IPS DF 4.7 (cell line): ENCODE measurements around the gene FANCI.

Experiments
- DNase-seq: peaks from one replicate; pipeline ENCODE4 v3.0.0-alpha.2; 2013; ENCODE audit warnings: low spot score; ENCODE audit errors: extremely low read depth

FANCI gene

DNA sequence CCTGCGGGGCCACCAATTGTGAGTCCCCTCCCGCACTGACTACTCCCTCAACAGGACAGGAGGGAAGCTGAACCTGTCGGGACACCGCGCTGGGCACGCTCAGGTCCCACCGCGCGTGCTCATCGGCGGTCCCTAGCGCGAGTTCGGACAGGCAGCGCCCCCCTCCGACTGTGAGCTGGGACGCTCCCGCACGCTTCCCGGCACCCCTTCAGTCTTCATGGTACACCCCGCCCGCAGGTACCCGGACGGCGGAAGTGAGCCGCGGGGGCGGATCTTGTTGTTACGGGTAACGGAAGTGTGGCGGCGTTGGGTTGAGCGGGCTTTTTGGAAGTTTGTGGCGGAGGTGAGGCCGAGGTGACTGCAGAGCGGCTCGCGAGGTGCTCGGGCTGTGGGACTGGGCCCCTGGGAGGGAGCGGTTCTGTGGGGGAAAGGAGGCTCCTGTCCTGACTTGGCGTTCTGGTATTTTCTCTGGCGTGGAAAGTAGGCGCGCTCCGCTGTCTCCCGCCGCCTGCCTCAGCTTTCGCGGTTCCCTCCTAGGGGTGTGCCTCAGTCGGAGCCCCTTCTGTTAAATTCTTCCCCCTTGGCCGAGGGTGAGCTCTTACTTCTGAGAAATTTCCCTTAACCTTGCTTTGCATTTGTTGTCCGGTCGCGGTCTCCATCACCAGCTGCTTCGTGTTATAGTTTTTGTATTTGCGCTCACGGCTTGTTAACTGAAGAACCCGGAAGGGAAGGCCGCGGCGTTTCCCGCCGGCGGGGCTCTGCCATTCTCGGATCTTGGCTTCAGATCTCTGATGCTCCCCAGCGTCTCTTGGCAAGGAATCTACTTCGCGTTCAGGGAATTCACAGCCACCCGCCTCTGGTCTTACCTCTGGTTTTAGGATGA, at the start of gene FANCI:
Gene FANCI, plus strand, starts transcription at position 289 of the 883 bp plus-strand sequence. CDS start 3,669 bp downstream, outside the sequence.
- peak; percentile 64 for DNase-seq

DNA sequence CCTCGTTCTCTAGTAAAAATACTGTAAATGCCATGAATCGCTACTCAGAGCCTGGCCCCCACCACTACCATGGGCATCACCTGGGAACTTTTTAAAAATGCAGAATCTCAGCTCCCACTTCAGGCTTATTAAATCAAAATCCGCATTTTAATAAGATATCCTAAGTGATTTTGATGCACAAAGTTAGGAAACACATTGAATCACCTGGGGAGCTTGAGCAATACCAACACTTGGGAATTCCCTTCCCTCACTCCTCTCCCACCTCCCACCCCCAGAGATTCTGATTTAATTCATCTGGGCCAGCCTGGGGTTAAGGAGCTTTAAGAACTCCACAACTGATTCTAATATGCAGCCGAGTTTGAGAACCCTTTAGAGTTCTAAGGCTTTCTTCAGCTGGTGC, 49.2 kb upstream of the FANCI start:
- no peak for DNase-seq

DNA sequence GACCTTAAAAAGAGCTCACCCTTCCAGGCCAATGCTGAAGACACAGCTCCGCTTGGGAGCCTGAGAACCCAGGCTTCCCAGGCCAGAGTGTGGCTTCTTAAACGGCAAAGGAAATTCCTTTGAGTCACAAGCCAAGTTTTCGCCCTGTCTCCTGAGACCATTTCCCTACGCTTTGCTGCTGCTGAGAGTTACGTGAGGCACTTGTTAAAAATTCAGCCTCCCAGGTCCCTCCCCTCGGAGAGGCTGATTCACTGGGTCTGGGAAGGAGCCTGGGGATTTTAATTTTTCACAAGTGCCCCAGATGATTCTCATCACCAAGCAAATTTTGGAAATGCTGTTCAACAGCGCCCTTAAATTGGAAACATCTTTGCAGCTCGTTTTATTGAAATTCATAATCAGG, 47.9 kb upstream of the FANCI start:
- DNase-seq, result no peak

DNA sequence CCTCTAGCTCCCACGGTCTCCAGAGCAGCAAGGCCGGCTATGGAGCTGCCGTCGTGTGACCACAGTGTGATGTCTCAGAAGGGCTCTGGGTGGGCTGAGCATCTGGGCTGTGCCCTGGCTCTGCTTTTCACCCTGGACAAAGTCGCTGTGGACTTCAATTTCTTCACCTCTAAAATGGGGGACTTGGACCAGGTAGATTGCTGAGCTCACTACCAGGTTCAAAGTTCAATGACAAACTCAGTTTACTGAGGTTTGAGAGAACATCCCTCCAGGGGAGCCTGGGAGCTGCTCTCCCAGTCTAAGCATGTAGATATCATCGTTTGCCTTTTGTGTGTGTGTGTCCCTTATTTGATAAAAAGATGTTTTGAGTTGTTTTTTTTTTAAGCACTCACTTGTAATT, 47.5 kb upstream of the FANCI start:
- no peak for DNase-seq

DNA sequence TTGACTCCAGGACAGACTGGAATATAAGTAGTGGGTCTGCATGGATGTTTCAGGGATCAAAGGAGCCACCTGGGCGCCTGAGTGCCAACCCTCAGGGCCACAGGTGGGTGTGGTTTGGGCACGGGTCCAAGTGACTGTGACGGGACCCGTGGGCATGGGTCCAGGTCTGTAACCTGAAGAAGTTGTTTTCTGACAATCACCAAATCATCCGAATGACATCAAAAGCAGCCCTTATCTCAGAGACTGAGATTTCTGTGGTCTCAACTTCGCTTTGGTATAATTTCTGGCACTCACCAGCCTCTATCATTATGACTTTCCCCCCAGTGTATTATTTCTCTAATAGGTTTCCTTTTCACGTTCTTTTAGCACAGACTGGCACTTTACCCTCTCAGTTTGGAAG, 46.8 kb upstream of the FANCI start:
- no peak for DNase-seq

DNA sequence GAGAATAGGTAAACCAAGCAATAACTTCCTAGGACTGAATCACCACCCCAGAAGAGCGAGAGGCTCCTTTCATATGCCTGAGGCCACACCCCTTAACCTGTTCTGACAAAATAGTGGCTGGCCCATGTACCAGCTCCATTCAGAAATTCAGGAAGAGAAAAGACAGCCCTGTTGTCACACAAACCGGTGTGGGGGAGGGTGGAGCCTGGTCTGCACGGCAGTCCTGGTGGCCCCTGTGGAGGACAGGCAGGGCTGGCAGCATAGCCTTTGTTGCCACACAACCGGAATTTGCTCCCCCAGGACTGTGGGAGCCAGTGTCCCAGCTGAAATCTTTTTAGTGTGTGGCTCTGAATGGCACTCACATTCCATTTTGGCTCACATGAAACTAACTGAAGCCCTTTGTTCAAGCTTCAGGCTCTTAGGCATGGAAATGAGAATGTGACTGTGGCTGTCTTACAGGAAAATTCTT, 46.2 kb upstream of the FANCI start:
- DNase-seq, result no peak

DNA sequence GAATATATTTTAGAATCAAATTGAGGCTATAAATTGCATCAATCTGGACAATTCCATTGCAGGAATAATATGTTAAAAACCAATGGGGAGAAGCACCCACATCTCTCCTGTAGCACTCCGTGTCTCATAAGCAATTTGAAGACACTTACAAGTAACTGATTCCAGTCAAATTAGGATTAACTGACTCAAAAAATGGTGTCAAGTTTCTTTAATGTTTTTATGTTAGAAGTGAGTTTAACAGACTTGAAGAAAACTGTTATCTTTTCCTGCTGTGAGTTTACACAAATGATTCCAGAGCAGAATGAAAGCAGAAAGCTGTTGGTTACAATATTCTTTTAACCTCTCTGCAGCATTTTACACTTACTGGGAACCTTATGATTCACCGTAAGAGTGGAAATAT, 45.6 kb upstream of the FANCI start:
- no peak for DNase-seq

DNA sequence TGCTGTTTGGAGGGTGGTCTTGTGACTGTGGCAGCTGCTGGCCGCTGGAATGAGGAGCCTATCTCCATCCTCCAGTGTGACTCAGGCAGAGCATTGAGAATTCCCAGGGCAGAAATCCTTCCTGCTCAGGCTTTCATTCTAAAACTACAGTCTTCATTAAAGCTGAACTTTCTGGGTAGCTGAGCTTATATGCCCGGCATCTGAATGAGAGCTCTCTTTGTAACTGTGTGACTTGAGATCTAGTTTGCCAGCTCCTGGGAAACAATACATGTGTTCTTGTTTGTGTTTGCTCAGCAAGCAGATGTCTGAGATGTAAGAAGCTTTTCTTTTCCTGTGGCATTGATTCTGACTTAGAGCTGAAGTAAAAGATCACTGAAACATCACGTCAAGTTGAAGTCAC, 44.8 kb upstream of the FANCI start:
- no peak for DNase-seq

DNA sequence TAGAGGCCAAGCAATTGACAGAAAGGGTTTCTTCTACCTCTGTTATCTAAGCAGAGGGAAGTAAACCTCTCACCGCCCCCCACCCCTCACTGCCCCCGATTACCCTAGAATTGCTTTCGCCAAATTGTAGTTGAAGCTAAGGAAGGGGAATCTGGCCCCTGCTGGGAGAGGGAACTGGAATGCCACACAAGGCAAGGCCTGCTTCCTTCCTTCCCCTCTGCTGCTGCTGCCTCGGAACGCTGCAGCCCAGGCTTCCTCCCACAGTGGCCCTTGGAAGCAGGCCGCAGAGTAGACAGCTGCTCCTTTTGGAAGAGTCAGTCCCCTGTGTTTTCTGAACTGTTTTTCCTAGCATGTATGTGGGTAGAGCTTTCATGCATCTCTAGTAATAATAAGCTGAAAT, 44.0 kb upstream of the FANCI start:
- no peak for DNase-seq

DNA sequence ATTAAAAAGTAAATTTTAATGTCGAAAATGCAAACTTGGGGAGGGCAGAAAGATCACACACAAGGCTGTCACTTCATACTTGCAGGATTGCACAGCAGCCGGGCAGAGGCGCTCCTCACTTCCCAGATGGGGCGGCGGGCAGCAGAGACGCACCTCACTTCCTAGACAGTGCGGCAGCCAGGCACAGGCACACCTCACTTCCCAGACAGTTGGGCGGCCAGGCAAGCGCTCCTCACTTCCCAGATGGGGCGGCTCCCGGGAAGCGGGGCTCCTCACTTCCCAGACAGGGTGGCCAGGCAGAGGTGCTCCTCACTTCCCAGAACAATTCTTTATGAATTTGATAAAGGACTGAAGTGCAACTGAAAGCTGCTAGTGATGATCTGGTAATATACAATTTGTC, 43.6 kb upstream of the FANCI start:
- no peak for DNase-seq

DNA sequence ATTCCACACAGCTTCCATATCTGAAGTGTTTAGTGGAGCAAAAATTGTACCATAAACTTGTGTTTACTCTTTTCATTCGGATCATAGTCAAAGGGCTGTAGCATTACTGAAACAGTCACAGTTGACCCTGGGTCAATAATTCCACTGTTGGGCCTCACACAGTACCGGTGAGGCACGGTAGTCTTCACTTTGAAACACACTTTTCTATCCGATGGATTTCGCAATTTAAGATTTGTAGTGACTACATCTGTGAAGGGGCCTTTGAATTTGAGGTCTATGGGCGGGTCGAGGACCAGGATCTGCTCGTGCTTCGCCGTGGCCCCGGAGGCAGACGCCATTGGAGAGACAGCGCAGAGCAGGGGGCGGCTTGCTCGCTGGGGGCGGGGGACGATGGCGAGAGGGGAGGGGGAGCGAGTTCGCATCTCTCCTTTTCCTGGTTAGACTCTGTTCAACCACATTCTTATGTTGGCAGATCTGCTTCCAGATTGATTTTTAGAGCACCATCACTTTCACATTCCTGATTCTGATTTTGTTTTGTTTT, 42.2 kb upstream of the FANCI start:
- no peak for DNase-seq

DNA sequence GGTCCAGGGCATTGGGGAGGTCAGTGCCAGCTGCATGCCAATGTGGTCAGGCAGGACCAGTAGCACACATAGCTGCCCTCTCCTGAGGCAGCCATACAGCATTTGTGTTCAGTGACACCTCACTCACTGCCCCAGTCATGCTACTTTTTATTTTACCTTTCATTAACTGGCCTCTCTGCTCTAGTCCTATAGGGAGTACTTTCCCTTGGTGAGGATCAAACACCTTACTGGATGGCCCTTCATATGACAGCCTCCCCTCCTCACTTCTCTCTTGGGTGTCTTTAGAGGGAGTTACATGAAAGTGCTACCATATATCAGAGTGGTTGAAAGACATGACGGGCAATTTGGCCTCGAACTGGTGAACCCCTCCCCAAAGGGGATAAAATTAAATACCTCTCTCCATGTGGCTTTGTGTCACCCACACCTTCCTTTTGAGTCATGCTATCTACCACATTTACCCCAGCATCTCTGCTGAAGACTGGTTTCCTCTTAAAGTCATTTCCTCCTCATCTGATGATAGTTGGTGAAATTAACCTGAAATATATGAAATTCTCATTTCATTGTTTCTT, 40.0 kb upstream of the FANCI start:
- no peak for DNase-seq

DNA sequence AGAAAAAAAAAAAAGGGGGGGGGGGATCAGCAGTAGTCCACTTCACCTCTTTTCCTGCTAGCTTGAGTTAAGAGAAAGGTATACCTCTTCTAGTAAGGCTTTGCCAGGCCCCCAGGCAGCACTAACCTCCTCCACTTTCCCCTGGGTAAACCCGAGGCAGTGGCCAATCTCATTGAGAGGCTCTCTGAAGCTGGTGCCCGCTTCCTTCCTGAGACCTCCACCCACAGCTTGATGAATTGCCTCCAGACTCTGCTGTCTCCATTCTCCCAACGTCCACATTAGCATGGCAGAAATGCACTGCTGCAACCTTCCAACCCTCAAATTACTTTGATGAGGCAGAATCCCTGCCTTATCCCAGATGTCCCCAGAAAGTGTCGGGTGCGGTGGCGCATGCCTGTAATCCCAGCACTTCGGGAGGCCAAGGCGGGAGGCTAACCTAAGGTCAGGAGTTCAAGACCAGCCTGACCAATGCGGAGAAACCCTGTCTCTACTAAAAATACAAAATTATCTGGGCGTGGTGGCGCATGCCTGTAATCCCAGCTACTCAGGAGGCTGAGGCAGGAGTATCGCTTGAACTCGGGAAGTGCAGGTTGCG, 37.7 kb upstream of the FANCI start:
- no peak for DNase-seq

DNA sequence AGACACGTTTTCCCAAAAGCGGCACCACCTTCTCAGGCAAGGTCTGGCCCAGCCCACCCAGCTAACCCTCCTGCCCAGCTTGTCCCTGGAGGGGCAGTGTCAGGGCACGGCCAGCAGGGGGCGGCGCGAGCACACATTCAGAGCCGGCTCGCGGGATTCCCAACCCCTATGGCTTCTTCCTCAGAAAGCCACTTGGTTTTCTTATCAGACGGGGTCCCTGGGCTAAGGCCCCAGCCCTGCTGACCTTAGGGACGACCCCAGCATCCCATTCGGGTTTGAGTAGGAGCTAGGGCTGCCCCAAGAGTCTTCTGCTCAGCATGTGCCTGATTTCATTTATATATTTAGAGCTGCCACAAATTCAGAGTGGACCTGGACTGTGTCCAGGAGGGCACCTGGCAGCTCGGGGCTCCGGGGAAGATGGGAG, 36.9 kb upstream of the FANCI start:
- no peak for DNase-seq

DNA sequence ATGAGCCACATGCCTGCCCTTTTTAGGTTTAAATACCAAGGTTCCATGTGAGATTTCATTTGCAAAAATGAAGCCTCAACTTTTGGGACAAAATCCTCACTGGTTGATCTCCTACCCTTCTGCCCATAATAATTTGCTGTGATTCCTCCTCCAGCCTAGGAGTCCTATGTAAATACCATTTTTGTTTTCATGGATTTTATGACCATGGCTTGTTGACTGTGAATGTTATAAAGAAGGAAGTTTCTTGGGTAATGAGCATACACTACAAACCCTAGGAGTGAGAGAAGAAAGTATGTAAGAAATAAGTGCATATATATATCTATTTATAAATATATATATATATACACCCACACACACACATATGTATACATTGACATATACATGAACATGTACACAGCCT, 35.5 kb upstream of the FANCI start:
- no peak for DNase-seq

DNA sequence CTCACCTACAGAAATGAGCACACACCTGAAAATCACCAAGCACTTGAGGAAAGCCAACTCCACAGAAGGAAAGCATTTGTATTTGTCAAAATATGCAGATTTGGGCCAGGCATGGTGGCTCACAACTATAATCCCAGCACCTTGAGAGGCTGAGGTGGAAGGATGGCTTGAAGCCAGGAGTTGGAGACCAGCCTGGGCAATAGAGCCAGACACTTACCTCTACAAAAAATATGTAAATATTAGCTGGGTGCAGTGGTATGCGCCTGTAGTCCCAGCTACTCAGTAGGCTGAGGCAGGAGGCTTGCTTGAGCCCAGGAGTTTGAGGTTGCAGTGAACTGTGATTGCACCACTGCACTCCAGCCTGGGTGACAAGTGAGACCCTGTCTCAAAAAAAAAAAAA, 34.7 kb upstream of the FANCI start:
- no peak for DNase-seq

DNA sequence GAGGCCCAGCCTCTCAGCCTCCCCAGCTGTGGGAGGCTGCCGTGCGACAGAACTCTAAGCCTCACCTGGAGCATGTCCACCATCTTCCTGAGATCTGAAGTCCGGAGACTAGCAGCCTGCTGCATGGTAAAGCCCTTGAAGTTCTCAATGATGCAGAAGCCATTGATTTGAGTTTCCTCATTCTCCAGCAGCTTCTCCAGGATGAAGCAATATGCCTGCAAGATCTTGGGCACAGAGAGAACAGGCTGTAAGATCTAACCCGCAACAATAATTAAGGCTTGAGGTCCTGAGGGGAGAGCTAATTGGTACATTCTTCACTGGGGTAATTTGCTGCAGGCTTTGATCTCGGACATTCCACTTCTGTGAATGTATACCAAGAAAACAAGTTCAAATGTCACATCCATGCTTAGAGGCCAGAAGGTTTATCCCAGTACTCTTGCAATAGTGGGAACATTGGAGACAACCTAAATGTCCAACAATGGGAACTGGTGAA, 32.1 kb upstream of the FANCI start:
- no peak for DNase-seq

DNA sequence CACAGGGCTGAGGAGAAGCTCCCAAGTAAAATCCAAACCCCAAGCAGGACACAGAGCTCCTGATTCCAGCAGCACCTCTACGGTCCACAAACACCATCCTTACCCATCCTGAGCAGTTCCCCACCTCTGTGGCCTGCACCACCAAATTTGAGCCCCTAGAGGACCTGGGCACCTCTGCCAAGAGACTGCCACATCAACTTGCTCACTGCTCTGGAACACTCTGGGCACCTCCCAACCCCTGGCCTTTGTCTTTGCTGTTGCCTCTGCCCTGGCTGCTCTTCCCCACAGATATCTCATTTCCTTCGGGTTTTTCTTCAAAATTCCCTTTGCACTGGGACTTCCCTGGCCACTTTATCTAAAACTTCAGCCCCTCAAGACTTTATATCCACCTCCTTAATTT, 28.2 kb upstream of the FANCI start:
- no peak for DNase-seq

DNA sequence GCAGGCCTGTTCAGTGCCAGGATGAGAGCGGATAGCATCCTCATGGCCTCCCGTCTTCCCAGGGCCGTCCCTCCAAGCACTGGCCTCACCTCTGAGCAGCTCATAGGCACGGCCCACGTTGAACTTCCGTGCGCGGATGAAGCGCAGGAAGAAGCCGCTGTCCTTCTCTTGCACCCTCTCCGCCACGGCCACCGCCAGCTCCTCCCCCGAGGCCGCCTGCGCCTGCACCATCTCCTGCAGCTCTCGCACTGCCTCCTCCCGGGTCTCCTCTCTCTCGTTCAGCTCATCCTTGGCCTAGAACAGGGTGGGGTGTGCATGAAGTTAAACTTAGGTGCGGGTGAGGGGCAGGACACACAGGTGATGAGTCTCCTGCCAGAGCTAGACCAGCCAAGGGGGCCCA, 26.7 kb upstream of the FANCI start:
- DNase-seq, result no peak

DNA sequence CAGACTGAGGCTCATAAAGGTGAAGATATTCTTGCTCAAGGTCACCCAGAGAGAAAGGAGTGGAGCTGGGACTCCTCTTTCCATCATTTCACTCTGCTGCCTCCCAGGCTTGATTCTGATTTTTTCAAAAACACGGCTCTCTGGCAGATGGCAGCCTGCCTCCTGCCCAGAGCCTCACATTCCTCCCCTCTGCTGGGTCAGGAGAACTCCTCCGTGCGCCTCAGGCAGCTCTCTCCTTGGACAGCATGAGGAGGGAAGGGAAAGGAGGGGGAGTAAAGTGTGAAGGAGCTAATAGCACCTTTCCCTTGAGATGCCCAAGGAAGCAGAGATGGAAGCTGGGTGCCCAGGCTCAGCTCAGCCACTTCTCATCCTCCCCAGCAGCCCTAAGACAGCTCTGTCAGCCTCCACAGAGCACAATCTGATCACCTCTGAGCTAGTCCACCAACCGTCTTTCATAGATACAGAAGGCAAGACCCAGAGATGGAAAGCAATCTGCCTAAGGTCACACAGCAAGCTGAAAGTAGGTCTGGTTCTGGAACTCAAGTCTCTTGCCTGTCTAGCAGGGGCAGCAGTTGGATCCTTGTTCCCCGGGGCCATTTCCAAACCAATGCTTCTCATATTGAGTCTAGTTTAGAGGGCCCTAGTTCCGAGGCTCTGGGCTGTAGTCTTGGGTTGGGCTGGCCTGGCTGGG, 25.9 kb upstream of the FANCI start:
- no peak for DNase-seq

DNA sequence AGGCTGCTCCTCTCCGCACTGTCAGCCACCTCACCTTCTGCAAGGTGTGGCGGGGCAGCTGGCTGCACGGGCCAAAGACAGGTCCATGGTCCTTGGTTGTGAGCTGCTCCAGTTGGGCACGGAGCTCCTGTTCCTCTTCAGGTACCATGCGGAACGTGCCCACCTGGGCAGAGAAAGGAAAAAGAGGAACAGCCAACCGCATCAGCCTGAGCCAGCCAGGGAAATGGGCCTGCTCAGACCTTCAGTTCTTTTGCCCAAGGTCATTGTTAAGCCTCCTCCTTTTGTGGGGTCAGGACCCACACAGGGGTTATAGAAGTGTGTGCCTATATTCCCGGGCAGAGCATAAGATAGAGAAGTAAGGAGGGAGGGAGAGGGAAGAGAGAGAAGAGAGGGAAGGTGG, 25.2 kb upstream of the FANCI start:
- DNase-seq, result no peak

DNA sequence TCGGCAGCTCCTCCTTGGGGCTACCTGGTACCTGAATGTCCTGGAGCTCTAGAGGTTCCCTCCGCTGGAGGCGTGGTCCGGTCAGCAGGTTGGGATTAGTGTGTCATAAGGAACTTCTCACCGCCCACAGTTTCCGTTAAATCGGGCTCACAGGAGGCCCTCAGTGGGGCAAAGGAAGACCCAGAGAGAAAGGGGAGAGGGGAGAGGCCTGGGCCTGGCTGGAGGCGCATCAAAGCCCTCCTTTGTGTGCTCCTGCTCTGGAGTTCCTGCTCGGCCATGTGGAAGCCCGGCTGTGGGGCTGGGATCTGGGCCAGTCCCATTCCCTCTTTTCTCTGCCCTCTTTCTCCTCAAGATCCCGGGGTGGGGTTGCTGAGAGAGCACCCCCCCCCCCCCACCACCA, 22.2 kb upstream of the FANCI start, which contains the start of gene RLBP1:
Gene RLBP1, minus strand, starts transcription at position 37 of the 400 bp plus-strand sequence. CDS start 2,604 bp downstream, outside the sequence.
- no peak for DNase-seq
